Measurements from ENCODE around the gene SNAP25. TPM values are rescaled to one million over a fixed set of nuclear protein-coding genes. Genes with fewer than 3 reads are reported as not detected.

The SNAP25 gene
- not detected for total RNA-seq

DNA sequence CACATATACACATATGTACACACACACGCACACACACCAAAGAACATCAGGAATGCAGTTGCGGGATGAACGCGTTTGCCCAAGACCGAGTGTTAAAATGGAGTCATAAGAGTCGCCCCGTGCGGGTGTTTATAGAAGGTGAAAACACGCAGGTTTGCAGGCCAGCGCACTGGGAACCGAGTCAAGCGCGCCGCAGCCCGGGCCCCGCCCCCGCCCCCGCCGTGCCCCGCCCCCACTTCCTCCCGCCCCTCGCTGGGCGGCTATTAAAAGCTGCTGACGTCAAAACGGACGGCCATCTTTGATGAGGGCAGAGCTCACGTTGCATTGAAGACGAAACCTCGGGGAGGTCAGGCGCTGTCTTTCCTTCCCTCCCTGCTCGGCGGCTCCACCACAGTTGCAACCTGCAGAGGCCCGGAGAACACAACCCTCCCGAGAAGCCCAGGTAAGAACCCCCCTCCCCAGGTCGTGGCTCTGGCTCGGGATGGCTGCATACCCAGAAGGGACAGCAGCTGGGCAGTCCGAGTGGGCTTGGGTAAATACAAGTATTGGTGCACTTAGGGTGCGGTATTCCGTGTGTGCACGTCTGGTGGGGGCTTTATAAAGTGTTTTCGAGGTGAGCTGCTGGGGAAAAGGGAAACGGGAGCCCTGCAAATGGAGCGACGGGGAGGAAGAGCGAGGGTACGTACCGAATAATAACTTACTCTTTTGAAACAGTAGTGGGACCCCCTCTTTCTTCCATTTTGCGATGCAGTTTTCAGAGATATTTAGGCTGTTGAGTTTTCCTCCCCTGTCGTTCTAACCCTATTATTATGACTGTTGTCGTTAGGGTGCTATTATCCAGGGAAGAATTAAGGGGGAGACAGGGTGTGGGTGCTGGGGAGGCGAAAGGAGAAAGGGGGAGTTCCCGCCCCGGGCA lies at the start of gene SNAP25:
TSS of gene SNAP25 (plus strand) at position 295 of the 916 bp plus-strand sequence. CDS start 56,662 bp downstream, outside the sequence.
- Mint-ChIP-seq H3K4me3 (peak within 1 kb of the TSS; percentile 37), H3K27ac (peak within 1 kb of the TSS; percentile 74), H3K27me3 (peaks cover 36% of the 10 kb centered on the region), H3K4me1 (ENCODE audit: low read depth) (peaks cover 13% of the 10 kb centered on the region), H3K36me3 (ENCODE audit: low read depth) (peaks cover 7% of the 10 kb centered on the region), H3K9me3 (peaks cover 10% of the 10 kb centered on the region)
- peak; percentile 51 for ATAC-seq
- TF ChIP-seq, protein P1, sequence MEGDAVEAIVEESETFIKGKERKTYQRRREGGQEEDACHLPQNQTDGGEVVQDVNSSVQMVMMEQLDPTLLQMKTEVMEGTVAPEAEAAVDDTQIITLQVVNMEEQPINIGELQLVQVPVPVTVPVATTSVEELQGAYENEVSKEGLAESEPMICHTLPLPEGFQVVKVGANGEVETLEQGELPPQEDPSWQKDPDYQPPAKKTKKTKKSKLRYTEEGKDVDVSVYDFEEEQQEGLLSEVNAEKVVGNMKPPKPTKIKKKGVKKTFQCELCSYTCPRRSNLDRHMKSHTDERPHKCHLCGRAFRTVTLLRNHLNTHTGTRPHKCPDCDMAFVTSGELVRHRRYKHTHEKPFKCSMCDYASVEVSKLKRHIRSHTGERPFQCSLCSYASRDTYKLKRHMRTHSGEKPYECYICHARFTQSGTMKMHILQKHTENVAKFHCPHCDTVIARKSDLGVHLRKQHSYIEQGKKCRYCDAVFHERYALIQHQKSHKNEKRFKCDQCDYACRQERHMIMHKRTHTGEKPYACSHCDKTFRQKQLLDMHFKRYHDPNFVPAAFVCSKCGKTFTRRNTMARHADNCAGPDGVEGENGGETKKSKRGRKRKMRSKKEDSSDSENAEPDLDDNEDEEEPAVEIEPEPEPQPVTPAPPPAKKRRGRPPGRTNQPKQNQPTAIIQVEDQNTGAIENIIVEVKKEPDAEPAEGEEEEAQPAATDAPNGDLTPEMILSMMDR (IDR thresholded peaks at IDR 0.05): no peak
- intact Hi-C loops (cut with micrococcal nuclease): no loop called here
- DNase-seq: peak; percentile 61
- ChIA-PET POLR2A (interaction anchor here (0.7 kb wide), 1 partner anchor 24 kb away, joined by 4 read pairs; no protein-coding TSS in a partner anchor), CTCF (no interaction called here)

DNA sequence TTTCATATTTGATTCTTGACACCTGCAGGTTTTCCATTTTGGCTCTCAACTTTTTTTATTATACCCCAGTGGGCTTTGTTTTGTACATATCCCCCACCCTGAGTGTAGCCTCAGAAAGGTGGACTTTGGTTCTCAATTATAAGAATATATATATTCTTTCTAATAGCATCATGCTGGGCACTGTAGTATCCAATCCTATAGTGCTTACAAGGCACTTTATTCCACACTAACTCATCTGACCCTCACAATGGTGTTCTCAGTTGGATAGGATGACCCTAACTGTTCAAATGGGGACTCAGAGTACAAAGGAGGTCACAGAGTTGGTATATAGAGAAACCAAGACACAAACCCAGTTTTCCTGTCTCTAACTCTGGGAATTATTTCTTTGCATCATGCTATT lies 48.9 kb upstream of the SNAP25 start:
- H3K4me1 Mint-ChIP-seq (ENCODE audit: low read depth): peaks cover 3% of the 10 kb centered on the region
- ATAC-seq (no peak), DNase-seq (no peak)
- intact Hi-C loops (cut with micrococcal nuclease): no loop called here
- POLR2A ChIA-PET: no interaction called here
- H3K36me3 Mint-ChIP-seq (ENCODE audit: low read depth): no peaks in the 10 kb centered on the region
- TF ChIP-seq, protein P1 (IDR thresholded peaks at IDR 0.05): no peak
- peaks cover 29% of the 10 kb centered on the region for H3K27me3 Mint-ChIP-seq
- H3K4me3 Mint-ChIP-seq: no peak overlapping the region
- H3K9me3 Mint-ChIP-seq: peaks cover 8% of the 10 kb centered on the region
- CTCF ChIA-PET: no interaction called here
- no peak overlapping the region for H3K27ac Mint-ChIP-seq

DNA sequence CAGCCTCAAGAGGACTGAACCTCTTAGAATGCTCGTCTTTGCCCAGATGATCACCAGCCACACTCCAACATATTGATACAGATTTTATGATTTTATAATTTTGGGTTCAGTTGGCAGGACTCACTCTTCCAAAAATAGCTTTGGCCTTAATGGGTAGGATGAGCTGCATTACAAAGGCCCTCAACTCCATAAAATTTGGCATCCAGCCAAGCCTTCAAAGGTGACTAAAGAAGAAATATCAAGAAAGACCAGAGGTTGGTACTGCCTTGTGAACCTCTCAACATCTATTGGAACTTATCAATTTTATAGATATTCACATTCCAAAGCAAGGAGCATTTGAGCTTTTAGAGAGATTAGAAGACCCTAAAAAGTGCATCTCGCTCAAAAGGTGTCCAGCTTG lies 48.4 kb upstream of the SNAP25 start:
- no peak overlapping the region for H3K4me3 Mint-ChIP-seq
- peaks cover 3% of the 10 kb centered on the region for H3K4me1 Mint-ChIP-seq (ENCODE audit: low read depth)
- intact Hi-C loops (cut with micrococcal nuclease): no loop called here
- TF ChIP-seq, protein P1 (IDR thresholded peaks at IDR 0.05): no peak
- H3K27me3 Mint-ChIP-seq: peaks cover 29% of the 10 kb centered on the region
- no peak overlapping the region for H3K27ac Mint-ChIP-seq
- ATAC-seq (no peak), DNase-seq (no peak)
- H3K36me3 Mint-ChIP-seq (ENCODE audit: low read depth): no peaks in the 10 kb centered on the region
- peaks cover 8% of the 10 kb centered on the region for H3K9me3 Mint-ChIP-seq
- POLR2A ChIA-PET: no interaction called here
- CTCF ChIA-PET: no interaction called here

DNA sequence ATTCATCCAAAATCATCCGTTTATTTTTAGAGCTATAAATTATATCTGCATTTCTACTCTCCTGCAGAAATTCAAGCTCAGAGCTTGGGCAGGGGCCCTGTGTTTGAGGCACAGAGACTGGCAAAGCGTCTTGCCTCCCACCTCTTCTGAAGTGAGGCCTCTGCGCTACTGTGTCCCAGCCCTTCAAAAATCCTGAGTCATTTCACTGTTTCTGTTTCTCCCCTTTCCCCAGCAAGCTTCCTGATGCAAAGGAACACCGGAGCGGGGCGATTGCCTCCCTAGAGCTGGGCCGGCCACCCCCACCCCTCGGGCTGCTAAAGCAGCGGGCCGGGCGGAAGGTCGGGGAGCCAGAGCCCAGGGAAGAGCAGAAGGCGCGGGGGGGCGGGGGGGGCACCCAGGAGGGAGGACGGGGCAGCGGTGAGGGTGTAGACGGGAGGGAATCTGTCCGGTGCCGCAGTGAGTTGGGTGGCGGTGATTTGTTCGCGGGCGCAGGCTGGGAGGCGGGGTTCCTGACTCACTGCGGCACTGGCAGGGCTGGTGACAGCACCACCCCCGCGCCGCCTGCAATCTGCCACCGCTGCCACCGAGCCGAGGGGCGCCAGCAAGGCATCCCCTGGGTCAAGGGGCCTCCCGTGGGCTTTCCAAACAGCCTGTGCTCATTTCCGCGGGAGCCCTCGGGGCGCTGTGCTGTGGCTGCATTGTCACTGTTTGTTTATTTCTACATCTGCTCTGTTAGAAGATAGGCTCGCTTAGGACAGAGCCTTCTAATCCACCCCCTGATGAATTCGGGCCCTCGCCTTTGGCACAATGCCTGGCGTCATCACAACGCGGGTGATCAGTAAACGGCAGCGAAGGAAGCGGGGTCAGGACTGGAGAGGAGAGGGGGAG lies 46.5 kb upstream of the SNAP25 start:
- ChIA-PET POLR2A (no interaction called here), CTCF (no interaction called here)
- peak; percentile 57 for DNase-seq
- H3K27me3 Mint-ChIP-seq: peaks cover 31% of the 10 kb centered on the region
- no peaks in the 10 kb centered on the region for H3K36me3 Mint-ChIP-seq (ENCODE audit: low read depth)
- peaks cover 8% of the 10 kb centered on the region for H3K9me3 Mint-ChIP-seq
- no peak overlapping the region for H3K27ac Mint-ChIP-seq
- TF ChIP-seq, protein P1 (IDR thresholded peaks at IDR 0.05): no peak
- peak; percentile 87 for ATAC-seq
- H3K4me1 Mint-ChIP-seq (ENCODE audit: low read depth): peaks cover 3% of the 10 kb centered on the region
- peak overlapping the region; percentile 36 for H3K4me3 Mint-ChIP-seq
- intact Hi-C loops (cut with micrococcal nuclease): no loop called here
